Measurements from ENCODE around the gene RNASE11. TPM values are rescaled to one million over a fixed set of nuclear protein-coding genes. Genes with fewer than 3 reads are reported as not detected.
A peak's percentile ranks its signal among the peaks of the same experiment; 100 is the strongest.

Gene RNASE11
- polyA plus RNA-seq: not detected

- no peaks in the 10 kb centered on the region for H3K36me3 ChIP-seq (ENCODE audit: control insufficient read depth in 2 of 2, insufficient read depth in 2 of 2, low read length in 1 of 2)
- WGBS, 2 donors: 74 to 83% methylated on average over 6 of the region's 6 CpGs
- no peaks in the 10 kb centered on the region for H3K9me3 ChIP-seq (ENCODE audit: control insufficient read depth in 2 of 2, insufficient read depth in 1 of 2, low read depth in 1 of 2, low read length in 1 of 2)
- no peaks in the 10 kb centered on the region for H3K4me1 ChIP-seq (ENCODE audit: control insufficient read depth in 2 of 2, insufficient read depth in 2 of 2, low read length in 1 of 2)
- H3K27ac ChIP-seq (ENCODE audit: low read depth in 2 of 2, low read length in 1 of 2): no peak within 1 kb of the TSS
- H3K4me3 ChIP-seq (ENCODE audit: low read depth in 1 of 2, low read length in 2 of 2): no peak within 1 kb of the TSS
- H3K27me3 ChIP-seq (ENCODE audit: control insufficient read depth in 1 of 2, insufficient read depth in 2 of 2, low read length in 2 of 2): no peaks in the 10 kb centered on the region
Observed at GRCh38 chr14:20587489-20588154, at the start of gene RNASE11. Gene RNASE11 (minus strand): TSS chr14:20588001.

DNA sequence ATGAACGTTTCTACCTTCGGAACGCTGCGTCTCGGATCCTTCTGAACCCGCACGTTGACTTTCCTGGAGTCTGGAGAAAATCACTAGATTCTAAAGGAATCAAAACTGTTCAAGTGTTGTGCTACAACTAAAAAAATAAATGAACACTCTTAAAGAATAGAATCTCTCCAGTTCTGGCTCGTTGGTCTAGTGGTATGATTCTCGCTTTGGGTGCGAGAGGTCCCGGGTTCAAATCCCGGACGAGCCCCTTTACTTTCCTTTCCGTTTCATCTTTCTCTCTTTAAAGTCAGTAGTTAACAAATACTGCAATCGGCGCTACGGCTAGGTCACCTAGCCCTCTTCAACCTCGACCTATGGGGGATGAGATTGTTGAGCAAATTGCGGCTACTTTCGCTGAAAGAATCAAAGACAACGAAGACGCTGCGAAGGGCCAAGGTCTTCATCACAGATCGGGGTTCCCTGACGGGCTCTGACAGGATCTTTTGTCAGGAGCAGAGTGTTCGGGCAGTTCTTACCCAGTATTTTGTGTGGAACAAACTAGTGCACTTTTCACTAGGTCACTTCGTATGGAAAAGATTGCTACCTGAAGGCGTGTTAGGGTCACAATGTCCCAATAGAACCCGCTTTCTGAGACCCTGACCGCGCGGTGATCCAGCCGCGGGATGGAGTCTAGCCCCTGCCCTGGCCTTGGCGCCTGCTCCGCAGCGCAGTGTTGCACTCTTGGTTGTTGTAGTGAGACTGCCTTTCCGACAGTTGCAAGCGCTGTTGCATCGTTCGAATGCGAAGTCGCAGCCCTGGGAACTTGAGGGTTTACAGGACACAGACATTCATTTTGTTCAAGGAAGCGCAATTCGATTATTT lies 45.3 kb upstream of the RNASE11 start:
- no peaks in the 10 kb centered on the region for H3K36me3 ChIP-seq (ENCODE audit: control insufficient read depth in 2 of 2, insufficient read depth in 2 of 2, low read length in 1 of 2)
- H3K4me1 ChIP-seq (ENCODE audit: control insufficient read depth in 2 of 2, insufficient read depth in 2 of 2, low read length in 1 of 2): peaks cover 5 to 8% of the 10 kb centered on the region in 2 donors
- H3K9me3 ChIP-seq (ENCODE audit: control insufficient read depth in 2 of 2, insufficient read depth in 1 of 2, low read depth in 1 of 2, low read length in 1 of 2): peaks cover 0 to 2% of the 10 kb centered on the region in 2 donors
- H3K4me3 ChIP-seq (ENCODE audit: low read depth in 1 of 2, low read length in 2 of 2): peak overlapping the region in 1 of 2 donors; percentile 37
- WGBS, 2 donors: 8 to 10% methylated on average over 45 of the region's 45 CpGs
- H3K27ac ChIP-seq (ENCODE audit: low read depth in 2 of 2, low read length in 1 of 2): no peak overlapping the region
- peaks cover 0 to 4% of the 10 kb centered on the region in 2 donors for H3K27me3 ChIP-seq (ENCODE audit: control insufficient read depth in 1 of 2, insufficient read depth in 2 of 2, low read length in 2 of 2)

DNA sequence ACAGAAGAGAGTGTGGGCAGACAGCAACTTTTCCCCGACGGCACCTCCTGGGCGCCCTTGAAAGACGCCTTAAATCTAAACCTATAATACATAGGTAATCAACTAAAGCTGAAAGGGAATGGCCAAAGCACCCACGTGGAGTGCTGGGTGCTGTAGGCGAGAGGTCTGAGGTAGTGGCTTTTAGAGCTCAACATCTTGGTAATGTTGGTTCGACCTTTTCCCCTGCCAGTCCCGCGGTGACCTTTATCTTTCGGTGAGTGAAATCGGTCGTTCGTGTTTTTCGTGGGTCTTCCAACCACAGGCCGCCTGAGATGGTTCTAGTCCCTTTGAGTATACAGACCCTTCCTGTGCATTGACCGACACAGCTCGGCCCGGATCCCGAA lies 44.6 kb upstream of the RNASE11 start:
- Histone ChIP-seq H3K27ac (ENCODE audit: low read depth in 2 of 2, low read length in 1 of 2) (no peak overlapping the region), H3K27me3 (ENCODE audit: control insufficient read depth in 1 of 2, insufficient read depth in 2 of 2, low read length in 2 of 2) (peaks cover 0 to 4% of the 10 kb centered on the region in 2 donors), H3K9me3 (ENCODE audit: control insufficient read depth in 2 of 2, insufficient read depth in 1 of 2, low read depth in 1 of 2, low read length in 1 of 2) (peaks cover 0 to 2% of the 10 kb centered on the region in 2 donors), H3K4me3 (ENCODE audit: low read depth in 1 of 2, low read length in 2 of 2) (peak overlapping the region in 1 of 2 donors; percentile 37), H3K4me1 (ENCODE audit: control insufficient read depth in 2 of 2, insufficient read depth in 2 of 2, low read length in 1 of 2) (peaks cover 5 to 8% of the 10 kb centered on the region in 2 donors), H3K36me3 (ENCODE audit: control insufficient read depth in 2 of 2, insufficient read depth in 2 of 2, low read length in 1 of 2) (no peaks in the 10 kb centered on the region)
- WGBS, 2 donors: 1 to 3% methylated on average over 19 of the region's 19 CpGs

- H3K4me1 ChIP-seq (ENCODE audit: control insufficient read depth in 2 of 2, insufficient read depth in 2 of 2, low read length in 1 of 2): peaks cover 5 to 8% of the 10 kb centered on the region in 2 donors
- H3K27ac ChIP-seq (ENCODE audit: low read depth in 2 of 2, low read length in 1 of 2): no peak overlapping the region
- peak overlapping the region; percentile 12 to 37 for H3K4me3 ChIP-seq (ENCODE audit: low read depth in 1 of 2, low read length in 2 of 2)
- no peaks in the 10 kb centered on the region for H3K36me3 ChIP-seq (ENCODE audit: control insufficient read depth in 2 of 2, insufficient read depth in 2 of 2, low read length in 1 of 2)
- WGBS, 2 donors: 1 to 3% methylated on average over 18 of the region's 18 CpGs
- H3K27me3 ChIP-seq (ENCODE audit: control insufficient read depth in 1 of 2, insufficient read depth in 2 of 2, low read length in 2 of 2): peaks cover 0 to 4% of the 10 kb centered on the region in 2 donors
- H3K9me3 ChIP-seq (ENCODE audit: control insufficient read depth in 2 of 2, insufficient read depth in 1 of 2, low read depth in 1 of 2, low read length in 1 of 2): peaks cover 0 to 2% of the 10 kb centered on the region in 2 donors
Observed at GRCh38 chr14:20631880-20632389, 44.1 kb upstream of the RNASE11 start.

DNA sequence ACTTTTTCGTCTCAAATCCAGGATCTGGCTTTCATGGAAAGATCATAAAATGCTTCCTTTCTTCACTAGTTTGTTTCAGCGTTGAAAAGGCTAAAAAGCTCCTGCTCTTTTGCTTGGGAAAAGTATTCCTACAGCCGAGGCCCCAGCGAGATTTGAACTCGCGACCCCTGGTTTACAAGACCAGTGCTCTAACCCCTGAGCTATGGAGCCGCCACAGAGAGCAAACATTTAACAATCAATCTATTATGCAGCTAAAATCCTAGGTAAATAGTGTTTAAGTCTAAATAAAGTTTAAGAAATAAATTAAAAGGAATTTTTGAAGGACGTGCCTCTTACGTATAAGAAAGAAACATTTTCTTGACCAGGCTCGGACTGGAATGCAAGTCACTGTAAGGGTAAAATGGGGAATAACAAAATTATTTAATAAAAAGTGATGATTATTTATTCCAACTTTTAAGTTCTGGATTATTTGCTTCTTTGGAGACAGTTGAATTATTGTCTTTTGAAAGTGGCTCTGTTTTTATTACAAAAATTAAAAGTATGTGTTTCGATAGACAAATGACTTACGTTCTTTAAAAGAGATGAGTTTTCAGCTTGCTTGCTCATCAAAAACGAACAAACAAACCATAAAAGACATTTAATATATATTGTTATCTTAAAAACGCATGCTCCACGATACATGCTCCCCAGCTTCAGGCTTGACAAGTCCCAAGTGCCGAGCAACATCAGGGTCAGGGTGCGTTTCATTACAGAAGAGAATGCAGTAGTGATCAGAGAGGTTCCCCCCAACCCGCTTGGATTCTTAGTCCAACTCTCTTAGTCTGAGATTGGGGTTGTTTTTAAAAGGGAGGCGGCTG lies 43.5 kb upstream of the RNASE11 start:
- H3K4me3 ChIP-seq (ENCODE audit: low read depth in 1 of 2, low read length in 2 of 2): peak overlapping the region; percentile 12 to 37
- no peaks in the 10 kb centered on the region for H3K36me3 ChIP-seq (ENCODE audit: control insufficient read depth in 2 of 2, insufficient read depth in 2 of 2, low read length in 1 of 2)
- no peak overlapping the region for H3K27ac ChIP-seq (ENCODE audit: low read depth in 2 of 2, low read length in 1 of 2)
- peaks cover 0 to 2% of the 10 kb centered on the region in 2 donors for H3K9me3 ChIP-seq (ENCODE audit: control insufficient read depth in 2 of 2, insufficient read depth in 1 of 2, low read depth in 1 of 2, low read length in 1 of 2)
- 2 to 3% methylated on average over 19 of the region's 19 CpGs for WGBS, 2 donors
- H3K27me3 ChIP-seq (ENCODE audit: control insufficient read depth in 1 of 2, insufficient read depth in 2 of 2, low read length in 2 of 2): peaks cover 0 to 4% of the 10 kb centered on the region in 2 donors
- H3K4me1 ChIP-seq (ENCODE audit: control insufficient read depth in 2 of 2, insufficient read depth in 2 of 2, low read length in 1 of 2): peaks cover 5 to 8% of the 10 kb centered on the region in 2 donors

GRCh38 chr14:20630340-20631022 lies 42.7 kb upstream of the RNASE11 start:
- H3K27ac ChIP-seq (ENCODE audit: low read depth in 2 of 2, low read length in 1 of 2): no peak overlapping the region
- peaks cover 5 to 11% of the 10 kb centered on the region in 2 donors for H3K4me1 ChIP-seq (ENCODE audit: control insufficient read depth in 2 of 2, insufficient read depth in 2 of 2, low read length in 1 of 2)
- H3K9me3 ChIP-seq (ENCODE audit: control insufficient read depth in 2 of 2, insufficient read depth in 1 of 2, low read depth in 1 of 2, low read length in 1 of 2): peaks cover 0 to 2% of the 10 kb centered on the region in 2 donors
- WGBS, 2 donors: 6 to 8% methylated on average over 23 of the region's 23 CpGs
- H3K36me3 ChIP-seq (ENCODE audit: control insufficient read depth in 2 of 2, insufficient read depth in 2 of 2, low read length in 1 of 2): no peaks in the 10 kb centered on the region
- peak overlapping the region in 1 of 2 donors; percentile 20 for H3K4me3 ChIP-seq (ENCODE audit: low read depth in 1 of 2, low read length in 2 of 2)
- peaks cover 0 to 4% of the 10 kb centered on the region in 2 donors for H3K27me3 ChIP-seq (ENCODE audit: control insufficient read depth in 1 of 2, insufficient read depth in 2 of 2, low read length in 2 of 2)

DNA sequence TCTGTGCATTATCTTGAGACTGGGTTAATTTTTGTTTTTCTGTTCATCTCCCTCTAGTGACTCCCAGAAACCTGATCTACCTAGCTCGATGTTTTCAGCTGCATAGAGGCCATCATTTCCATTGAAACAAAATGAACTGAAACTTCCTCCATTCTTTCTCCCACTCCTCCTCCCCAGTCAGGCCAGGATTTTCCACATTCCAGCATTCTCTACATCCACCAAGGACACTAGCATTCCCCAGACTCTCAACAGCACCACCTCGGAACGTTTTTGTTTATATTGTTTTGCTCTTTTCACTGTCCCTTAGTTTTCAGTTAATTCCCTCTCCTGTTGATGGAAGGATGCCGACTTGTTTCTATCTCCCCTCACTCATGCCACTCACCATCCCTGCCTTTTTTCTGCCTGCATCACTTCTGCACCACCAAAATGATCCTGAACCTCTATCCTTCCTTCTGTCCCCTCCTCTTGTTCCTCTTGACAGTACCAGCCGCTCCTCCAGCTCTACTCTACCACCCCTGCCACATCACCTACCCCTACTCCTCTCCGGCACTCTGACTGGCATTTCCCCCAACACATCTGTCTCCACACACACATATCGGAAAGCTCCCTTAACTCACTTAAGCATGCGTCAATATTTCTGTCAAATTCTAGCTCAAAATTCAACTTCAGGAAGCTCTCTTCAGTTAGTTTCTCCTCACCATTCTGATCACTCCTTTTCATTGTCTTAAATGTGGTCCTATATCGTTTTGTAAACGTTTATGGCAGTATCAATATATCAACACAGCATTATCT lies 40.5 kb upstream of the RNASE11 start:
- no peak overlapping the region for H3K4me3 ChIP-seq (ENCODE audit: low read depth in 1 of 2, low read length in 2 of 2)
- peaks cover 5 to 11% of the 10 kb centered on the region in 2 donors for H3K4me1 ChIP-seq (ENCODE audit: control insufficient read depth in 2 of 2, insufficient read depth in 2 of 2, low read length in 1 of 2)
- H3K27me3 ChIP-seq (ENCODE audit: control insufficient read depth in 1 of 2, insufficient read depth in 2 of 2, low read length in 2 of 2): peaks cover 0 to 4% of the 10 kb centered on the region in 2 donors
- no peak overlapping the region for H3K27ac ChIP-seq (ENCODE audit: low read depth in 2 of 2, low read length in 1 of 2)
- 50 to 54% methylated on average over 10 of the region's 10 CpGs for WGBS, 2 donors
- no peaks in the 10 kb centered on the region for H3K36me3 ChIP-seq (ENCODE audit: control insufficient read depth in 2 of 2, insufficient read depth in 2 of 2, low read length in 1 of 2)
- peaks cover 0 to 2% of the 10 kb centered on the region in 2 donors for H3K9me3 ChIP-seq (ENCODE audit: control insufficient read depth in 2 of 2, insufficient read depth in 1 of 2, low read depth in 1 of 2, low read length in 1 of 2)

- Histone ChIP-seq H3K36me3 (ENCODE audit: control insufficient read depth in 2 of 2, insufficient read depth in 2 of 2, low read length in 1 of 2) (no peaks in the 10 kb centered on the region), H3K27ac (ENCODE audit: low read depth in 2 of 2, low read length in 1 of 2) (no peak overlapping the region), H3K4me3 (ENCODE audit: low read depth in 1 of 2, low read length in 2 of 2) (no peak overlapping the region), H3K27me3 (ENCODE audit: control insufficient read depth in 1 of 2, insufficient read depth in 2 of 2, low read length in 2 of 2) (peaks cover 0 to 4% of the 10 kb centered on the region in 2 donors), H3K9me3 (ENCODE audit: control insufficient read depth in 2 of 2, insufficient read depth in 1 of 2, low read depth in 1 of 2, low read length in 1 of 2) (no peaks in the 10 kb centered on the region), H3K4me1 (ENCODE audit: control insufficient read depth in 2 of 2, insufficient read depth in 2 of 2, low read length in 1 of 2) (peaks cover 5 to 9% of the 10 kb centered on the region in 2 donors)
- 50 to 54% methylated on average over 5 of the region's 5 CpGs for WGBS, 2 donors
Observed at GRCh38 chr14:20627346-20628027, 39.7 kb upstream of the RNASE11 start.
